ENCODE results near the gene ADH1C.
"Not testable (repeated sequence)": the region's sequence is repeated elsewhere in the genome, so short reads cannot be mapped to it uniquely, and the experiment has no call there.

ADH1C gene

DNA sequence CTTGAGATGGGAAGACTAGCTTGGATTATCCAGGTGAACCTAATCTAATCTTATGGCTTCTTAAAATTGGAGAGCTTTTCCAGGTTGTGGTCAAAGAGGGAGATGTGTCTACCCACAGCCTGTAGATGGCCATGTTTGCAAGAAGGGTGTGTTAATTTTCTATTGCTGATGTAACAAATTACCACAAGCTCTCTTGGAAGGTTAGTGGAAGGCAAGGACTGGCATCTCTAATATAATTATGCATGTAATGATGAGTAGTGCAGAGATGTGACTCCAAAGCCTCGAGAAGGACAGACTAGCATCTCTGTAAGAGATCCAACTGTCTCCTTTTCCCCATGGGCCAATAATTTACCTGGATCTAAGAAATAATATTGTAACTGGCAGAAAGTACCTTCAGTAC, 28.2 kb downstream of the ADH1C start:
- Histone ChIP-seq H3K4me3 (ENCODE audit: low read depth in 1 of 2, low read length in 2 of 2) (no peak overlapping the region), H3K4me1 (ENCODE audit: control insufficient read depth in 1 of 2, insufficient read depth in 2 of 2, low read length in 2 of 2) (peaks cover 0 to 15% of the 10 kb centered on the region in 2 donors), H3K27me3 (ENCODE audit: low read depth, low read length) (no peaks in the 10 kb centered on the region), H3K9me3 (ENCODE audit: control insufficient read depth in 1 of 2, low read length in 2 of 2) (peaks cover 0 to 6% of the 10 kb centered on the region in 2 donors), H3K36me3 (ENCODE audit: control insufficient read depth in 1 of 2, insufficient read depth in 2 of 2, low read length in 2 of 2) (no peaks in the 10 kb centered on the region), H3K27ac (ENCODE audit: low read length) (peak overlapping the region; percentile 76)

DNA sequence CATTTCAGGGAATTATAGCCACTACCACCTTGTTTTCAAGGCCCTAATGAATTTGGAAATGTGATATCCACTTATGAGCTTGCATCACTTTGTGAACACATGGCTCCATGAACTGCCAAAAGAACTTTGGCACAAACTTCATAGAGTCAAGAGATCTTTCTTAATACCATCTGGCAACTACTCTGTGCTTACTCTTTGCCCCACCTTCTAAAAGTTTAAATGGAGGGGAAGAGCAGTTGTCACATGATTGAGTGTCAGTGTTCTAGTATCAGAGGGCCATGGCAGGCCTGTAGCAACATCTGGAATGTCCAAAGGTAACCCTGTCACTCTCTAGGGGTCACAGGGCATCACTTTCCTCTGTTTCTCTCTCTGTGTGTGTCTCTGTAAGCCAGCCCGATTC, 28.8 kb downstream of the ADH1C start:
- H3K4me3 ChIP-seq (ENCODE audit: low read depth in 1 of 2, low read length in 2 of 2), result no peak overlapping the region
- peak overlapping the region; percentile 76 for H3K27ac ChIP-seq (ENCODE audit: low read length)
- H3K9me3 ChIP-seq (ENCODE audit: control insufficient read depth in 1 of 2, low read length in 2 of 2), result peaks cover 0 to 6% of the 10 kb centered on the region in 2 donors
- no peaks in the 10 kb centered on the region for H3K27me3 ChIP-seq (ENCODE audit: low read depth, low read length)
- H3K36me3 ChIP-seq (ENCODE audit: control insufficient read depth in 1 of 2, insufficient read depth in 2 of 2, low read length in 2 of 2), result no peaks in the 10 kb centered on the region
- H3K4me1 ChIP-seq (ENCODE audit: control insufficient read depth in 1 of 2, insufficient read depth in 2 of 2, low read length in 2 of 2), result peaks cover 0 to 15% of the 10 kb centered on the region in 2 donors

DNA sequence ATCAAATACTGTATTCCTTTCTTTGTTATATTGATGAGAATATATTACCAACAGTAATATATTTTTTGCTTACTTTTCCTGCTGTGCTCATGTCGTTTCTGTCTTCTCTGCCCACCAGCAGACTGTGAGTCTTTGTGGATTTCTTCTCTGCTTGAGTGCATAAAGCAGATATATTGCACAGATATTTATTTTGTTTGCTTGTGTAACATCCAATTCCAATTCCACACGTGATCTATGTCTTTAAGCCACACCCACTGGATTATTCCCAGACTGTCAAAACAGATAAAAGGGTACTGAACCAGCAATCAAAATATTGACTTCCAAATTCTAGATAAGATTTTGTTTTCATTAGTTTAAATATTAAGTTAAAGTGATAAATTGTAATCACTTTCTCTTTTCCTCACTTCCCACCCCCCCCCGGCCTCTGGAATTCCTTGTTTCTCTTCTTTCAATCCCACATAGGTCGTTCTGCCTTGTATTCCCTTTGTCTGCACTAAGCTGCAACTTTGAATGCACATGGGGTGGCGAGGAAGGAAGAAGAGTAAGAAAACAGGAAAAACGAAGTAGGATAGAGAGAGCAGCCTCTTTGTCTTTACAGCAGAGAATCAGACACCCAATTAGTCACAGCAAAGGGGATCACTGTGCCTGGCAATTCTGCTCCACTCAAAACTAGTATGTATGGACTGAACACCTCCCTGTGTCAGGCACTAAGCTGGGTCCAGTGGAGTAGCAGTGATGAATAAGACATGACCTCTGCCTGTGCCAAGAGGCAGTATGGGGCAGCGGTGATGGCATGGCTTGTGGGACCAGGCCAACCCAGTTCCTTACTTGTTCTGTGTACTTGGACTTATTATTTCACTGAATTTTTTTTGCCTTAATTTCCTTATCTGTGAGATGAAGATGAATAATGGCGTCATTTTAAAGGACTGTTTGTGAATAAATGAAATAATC, 31.0 kb downstream of the ADH1C start, which contains the start of gene ADH1B:
Gene ADH1B, minus strand, starts transcription at position 161 of the 951 bp plus-strand sequence. Its CDS starts 70 bp downstream, at position 91.
- Histone ChIP-seq H3K36me3 (ENCODE audit: control insufficient read depth in 1 of 2, insufficient read depth in 2 of 2, low read length in 2 of 2) (no peaks in the 10 kb centered on the region), H3K27ac (ENCODE audit: low read length) (peak within 1 kb of the TSS; percentile 42), H3K4me1 (ENCODE audit: control insufficient read depth in 1 of 2, insufficient read depth in 2 of 2, low read length in 2 of 2) (peaks cover 0 to 15% of the 10 kb centered on the region in 2 donors), H3K27me3 (ENCODE audit: low read depth, low read length) (no peaks in the 10 kb centered on the region), H3K4me3 (ENCODE audit: low read depth in 1 of 2, low read length in 2 of 2) (peak within 1 kb of the TSS; percentile 43 to 46), H3K9me3 (ENCODE audit: control insufficient read depth in 1 of 2, low read length in 2 of 2) (no peaks in the 10 kb centered on the region)

DNA sequence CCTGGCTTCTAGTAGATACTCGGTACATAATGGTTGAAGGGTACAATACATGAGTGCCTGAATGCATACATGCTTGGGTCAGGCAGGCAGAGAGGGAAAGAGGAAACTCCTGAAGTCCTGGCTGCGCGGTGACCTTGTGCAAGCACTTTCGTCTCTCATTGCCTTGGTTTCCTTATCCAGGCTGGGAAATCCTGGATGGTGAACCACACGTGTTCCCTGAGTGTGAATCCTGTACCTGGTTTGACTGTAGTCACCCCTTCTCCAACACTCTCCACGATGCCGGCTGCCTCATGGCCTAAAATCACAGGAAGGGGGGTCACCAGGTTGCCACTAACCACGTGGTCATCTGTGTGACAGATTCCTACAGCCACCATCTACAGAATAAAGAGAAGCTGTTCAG, 34.7 kb downstream of the ADH1C start:
- Histone ChIP-seq H3K27ac (ENCODE audit: low read length) (peak overlapping the region; percentile 45), H3K4me3 (ENCODE audit: low read depth in 1 of 2, low read length in 2 of 2) (peak overlapping the region in 1 of 2 donors; percentile 31)
- H3K9me3 ChIP-seq (ENCODE audit: control insufficient read depth in 1 of 2, low read length in 2 of 2); H3K27me3 ChIP-seq (ENCODE audit: low read depth, low read length); H3K36me3 ChIP-seq (ENCODE audit: control insufficient read depth in 1 of 2, insufficient read depth in 2 of 2, low read length in 2 of 2); H3K4me1 ChIP-seq (ENCODE audit: control insufficient read depth in 1 of 2, insufficient read depth in 2 of 2, low read length in 2 of 2): not testable (repeated sequence)

DNA sequence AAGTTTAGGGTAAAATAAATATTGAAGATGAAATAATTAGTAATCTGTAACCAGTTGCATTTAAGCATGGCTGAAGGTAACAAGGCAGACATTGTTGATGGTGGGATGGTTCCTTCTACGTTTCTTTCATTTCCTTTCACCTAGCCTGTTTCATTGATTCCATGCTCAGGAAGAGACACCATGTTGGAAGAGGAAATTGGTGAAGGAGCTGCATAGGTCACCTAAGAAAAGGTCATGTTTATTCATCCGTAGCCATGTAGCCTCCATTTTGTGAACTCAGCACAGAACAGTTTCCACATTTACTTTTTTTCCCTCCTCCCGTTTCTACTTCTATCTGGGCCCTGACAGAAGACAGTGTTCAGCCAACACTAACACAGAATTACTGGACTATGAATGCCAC, 35.2 kb downstream of the ADH1C start:
- Histone ChIP-seq H3K27me3 (ENCODE audit: low read depth, low read length) (no peaks in the 10 kb centered on the region), H3K4me1 (ENCODE audit: control insufficient read depth in 1 of 2, insufficient read depth in 2 of 2, low read length in 2 of 2) (no peaks in the 10 kb centered on the region), H3K36me3 (ENCODE audit: control insufficient read depth in 1 of 2, insufficient read depth in 2 of 2, low read length in 2 of 2) (no peaks in the 10 kb centered on the region), H3K9me3 (ENCODE audit: control insufficient read depth in 1 of 2, low read length in 2 of 2) (no peaks in the 10 kb centered on the region), H3K4me3 (ENCODE audit: low read depth in 1 of 2, low read length in 2 of 2) (peak overlapping the region in 1 of 2 donors; percentile 31), H3K27ac (ENCODE audit: low read length) (peak overlapping the region; percentile 45)

DNA sequence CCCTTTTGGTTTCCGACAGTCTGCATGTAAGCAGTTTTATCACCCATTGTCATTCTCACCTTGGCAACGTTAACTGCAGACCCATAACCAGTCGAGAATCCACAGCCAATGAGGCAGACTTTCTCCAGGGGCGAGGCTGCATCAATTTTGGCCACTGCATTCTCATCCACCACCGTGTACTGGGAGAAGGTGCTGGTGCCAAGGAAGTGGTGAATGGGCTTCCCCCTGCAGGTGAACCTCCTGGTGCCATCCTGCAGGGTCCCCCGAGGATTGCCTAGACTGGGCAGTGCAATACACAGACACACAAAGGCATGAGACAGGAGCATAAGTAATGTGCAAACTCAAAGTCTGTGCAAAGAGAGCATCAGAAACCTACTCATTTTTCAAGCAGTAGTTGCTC, 36.7 kb downstream of the ADH1C start:
- Histone ChIP-seq H3K27me3 (ENCODE audit: low read depth, low read length) (no peaks in the 10 kb centered on the region), H3K4me3 (ENCODE audit: low read depth in 1 of 2, low read length in 2 of 2) (no peak overlapping the region), H3K9me3 (ENCODE audit: control insufficient read depth in 1 of 2, low read length in 2 of 2) (no peaks in the 10 kb centered on the region), H3K36me3 (ENCODE audit: control insufficient read depth in 1 of 2, insufficient read depth in 2 of 2, low read length in 2 of 2) (no peaks in the 10 kb centered on the region), H3K27ac (ENCODE audit: low read length) (no peak overlapping the region), H3K4me1 (ENCODE audit: control insufficient read depth in 1 of 2, insufficient read depth in 2 of 2, low read length in 2 of 2) (no peaks in the 10 kb centered on the region)

DNA sequence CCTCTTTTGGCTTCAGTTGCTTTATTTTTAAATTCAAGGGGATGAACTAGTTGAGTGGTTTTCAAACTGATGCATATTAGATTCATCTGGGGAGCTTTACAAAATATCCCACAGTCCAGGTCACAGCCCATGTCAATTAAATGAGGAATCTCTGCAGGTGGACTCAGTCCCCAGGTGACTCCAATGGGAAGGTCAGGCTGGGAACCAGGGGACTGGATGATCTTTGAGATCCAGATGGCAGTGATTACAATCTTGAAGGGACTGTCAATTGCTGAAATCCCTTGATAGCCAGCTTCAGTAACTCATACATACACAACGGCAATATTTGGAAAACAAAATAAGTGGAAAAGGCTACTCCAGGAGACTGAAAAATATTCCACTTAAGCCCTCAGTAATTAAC, 38.3 kb downstream of the ADH1C start:
- H3K4me1 ChIP-seq (ENCODE audit: control insufficient read depth in 1 of 2, insufficient read depth in 2 of 2, low read length in 2 of 2), result no peaks in the 10 kb centered on the region
- no peaks in the 10 kb centered on the region for H3K36me3 ChIP-seq (ENCODE audit: control insufficient read depth in 1 of 2, insufficient read depth in 2 of 2, low read length in 2 of 2)
- H3K4me3 ChIP-seq (ENCODE audit: low read depth in 1 of 2, low read length in 2 of 2), result no peak overlapping the region
- H3K9me3 ChIP-seq (ENCODE audit: control insufficient read depth in 1 of 2, low read length in 2 of 2), result no peaks in the 10 kb centered on the region
- H3K27ac ChIP-seq (ENCODE audit: low read length), result no peak overlapping the region
- no peaks in the 10 kb centered on the region for H3K27me3 ChIP-seq (ENCODE audit: low read depth, low read length)

DNA sequence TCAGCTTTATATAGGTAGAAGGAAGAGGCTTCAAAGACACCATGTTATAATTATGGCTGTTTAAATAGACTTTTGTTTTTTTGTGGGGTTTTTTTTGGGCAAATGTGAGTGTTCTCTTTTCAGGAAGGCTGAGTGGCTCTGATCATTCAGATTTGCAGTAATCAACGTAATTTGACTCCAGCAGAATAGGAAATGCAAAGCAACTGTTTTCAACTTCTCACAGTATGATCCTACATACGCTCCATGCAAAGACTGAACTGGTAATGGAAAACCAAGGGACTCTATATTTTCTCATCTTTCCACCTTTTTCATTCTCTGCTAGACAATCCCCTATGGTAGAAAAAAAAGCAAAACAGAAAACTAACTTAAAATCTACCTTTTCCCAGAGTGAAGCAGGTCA, 42.2 kb downstream of the ADH1C start:
- Histone ChIP-seq H3K4me1 (ENCODE audit: control insufficient read depth in 1 of 2, insufficient read depth in 2 of 2, low read length in 2 of 2) (no peaks in the 10 kb centered on the region), H3K36me3 (ENCODE audit: control insufficient read depth in 1 of 2, insufficient read depth in 2 of 2, low read length in 2 of 2) (no peaks in the 10 kb centered on the region), H3K27me3 (ENCODE audit: low read depth, low read length) (no peaks in the 10 kb centered on the region), H3K9me3 (ENCODE audit: control insufficient read depth in 1 of 2, low read length in 2 of 2) (no peaks in the 10 kb centered on the region), H3K4me3 (ENCODE audit: low read depth in 1 of 2, low read length in 2 of 2) (no peak overlapping the region), H3K27ac (ENCODE audit: low read length) (no peak overlapping the region)

DNA sequence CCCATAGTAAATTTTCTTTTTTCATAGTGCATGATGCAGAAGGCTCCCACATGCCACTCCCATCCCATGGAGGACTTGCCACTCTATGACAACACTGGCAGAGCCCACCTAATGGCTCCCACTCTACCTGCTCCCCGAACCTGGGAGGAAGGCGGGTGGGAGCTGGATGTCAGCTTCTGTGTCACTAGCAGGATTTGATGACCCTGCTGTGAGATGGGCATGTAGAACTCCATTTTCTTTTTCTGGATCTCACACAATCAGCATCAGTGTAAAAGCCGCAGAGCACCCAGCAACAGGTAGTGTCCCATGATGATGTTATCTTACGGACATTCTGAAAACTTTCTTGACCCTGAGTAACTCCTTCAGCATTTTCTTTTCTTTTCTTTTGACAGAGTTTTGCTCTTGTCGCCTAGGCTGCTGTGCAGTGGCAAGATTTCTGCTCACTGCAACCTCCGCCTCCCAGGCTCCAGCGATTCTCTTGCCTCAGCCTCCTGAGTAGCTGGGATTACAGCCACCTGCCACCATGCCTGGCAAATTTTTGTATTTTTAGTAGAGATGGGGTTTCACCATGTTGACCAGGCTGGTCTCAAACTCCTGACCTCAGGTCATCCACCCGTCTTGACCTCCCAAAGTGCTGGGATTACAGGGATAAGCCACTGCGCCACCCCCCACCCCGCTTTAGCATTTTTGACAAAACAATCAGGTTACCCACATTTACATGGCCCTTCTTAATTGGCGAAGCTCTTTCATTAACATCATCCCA, 46.7 kb downstream of the ADH1C start:
- H3K4me3 ChIP-seq (ENCODE audit: low read depth in 1 of 2, low read length in 2 of 2), result no peak overlapping the region
- H3K27me3 ChIP-seq (ENCODE audit: low read depth, low read length), result no peaks in the 10 kb centered on the region
- H3K36me3 ChIP-seq (ENCODE audit: control insufficient read depth in 1 of 2, insufficient read depth in 2 of 2, low read length in 2 of 2), result no peaks in the 10 kb centered on the region
- H3K4me1 ChIP-seq (ENCODE audit: control insufficient read depth in 1 of 2, insufficient read depth in 2 of 2, low read length in 2 of 2), result no peaks in the 10 kb centered on the region
- H3K9me3 ChIP-seq (ENCODE audit: control insufficient read depth in 1 of 2, low read length in 2 of 2), result no peaks in the 10 kb centered on the region
- H3K27ac ChIP-seq (ENCODE audit: low read length), result no peak overlapping the region

DNA sequence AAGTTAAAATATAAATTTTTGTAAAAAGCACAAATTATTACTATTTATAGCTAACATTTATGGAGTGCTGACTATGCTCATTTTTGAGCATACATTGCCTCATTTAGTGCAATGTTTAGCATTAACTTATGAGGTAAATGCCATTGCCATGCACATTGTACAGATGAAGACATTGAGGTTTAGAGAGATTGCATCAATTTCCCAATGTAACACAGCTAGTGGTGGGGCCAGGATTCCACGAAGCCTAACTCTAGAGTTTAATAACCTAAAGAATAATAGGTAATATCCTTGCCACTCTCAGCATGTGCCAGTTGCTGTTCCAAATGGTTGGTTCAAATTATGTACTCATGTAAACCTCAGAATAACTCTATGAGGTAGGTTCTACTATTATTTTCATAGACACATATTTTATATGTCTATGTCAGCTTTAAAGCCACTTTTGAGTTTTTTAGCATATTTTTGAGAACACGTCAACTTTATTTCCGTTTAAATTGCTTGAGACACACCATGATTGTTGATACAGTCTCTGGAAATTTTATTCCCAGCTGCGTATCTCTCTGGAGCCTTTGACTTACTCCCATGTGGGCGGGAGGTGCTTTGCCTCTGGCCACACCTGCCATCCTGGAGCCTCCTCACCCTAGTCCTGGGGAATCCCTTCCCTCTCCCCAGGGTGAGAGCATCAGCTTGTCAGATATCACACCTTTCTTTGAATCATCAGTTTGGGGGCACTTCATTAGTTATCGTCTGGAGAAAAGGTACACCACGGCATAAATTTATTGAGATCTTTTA, 51.0 kb downstream of the ADH1C start:
- H3K4me1 ChIP-seq (ENCODE audit: control insufficient read depth in 1 of 2, insufficient read depth in 2 of 2, low read length in 2 of 2), result peaks cover 0 to 3% of the 10 kb centered on the region in 2 donors
- H3K27ac ChIP-seq (ENCODE audit: low read length), result peak overlapping the region; percentile 56
- no peaks in the 10 kb centered on the region for H3K27me3 ChIP-seq (ENCODE audit: low read depth, low read length)
- no peak overlapping the region for H3K4me3 ChIP-seq (ENCODE audit: low read depth in 1 of 2, low read length in 2 of 2)
- H3K9me3 ChIP-seq (ENCODE audit: control insufficient read depth in 1 of 2, low read length in 2 of 2), result no peaks in the 10 kb centered on the region
- no peaks in the 10 kb centered on the region for H3K36me3 ChIP-seq (ENCODE audit: control insufficient read depth in 1 of 2, insufficient read depth in 2 of 2, low read length in 2 of 2)

DNA sequence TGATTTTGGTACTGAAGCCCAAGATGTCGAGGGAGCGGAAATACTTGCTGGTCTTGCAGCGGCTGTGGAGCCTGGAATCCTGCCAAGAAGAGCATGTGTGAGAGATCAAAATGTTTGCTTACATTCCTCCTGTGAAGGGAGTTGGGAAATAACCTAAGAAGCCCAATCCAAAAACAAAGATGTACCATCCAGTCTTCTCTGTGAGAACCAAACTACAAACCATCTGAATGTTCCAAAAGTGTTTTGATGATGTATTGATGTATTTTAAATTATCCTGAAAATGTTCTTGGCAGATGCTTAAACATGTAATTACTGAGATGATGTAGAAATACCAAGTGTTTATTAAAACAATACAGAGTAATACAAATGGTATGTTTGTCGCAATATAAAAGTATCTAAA, 51.6 kb downstream of the ADH1C start:
- Histone ChIP-seq H3K4me3 (ENCODE audit: low read depth in 1 of 2, low read length in 2 of 2) (no peak overlapping the region), H3K27me3 (ENCODE audit: low read depth, low read length) (no peaks in the 10 kb centered on the region), H3K27ac (ENCODE audit: low read length) (no peak overlapping the region), H3K36me3 (ENCODE audit: control insufficient read depth in 1 of 2, insufficient read depth in 2 of 2, low read length in 2 of 2) (no peaks in the 10 kb centered on the region), H3K4me1 (ENCODE audit: control insufficient read depth in 1 of 2, insufficient read depth in 2 of 2, low read length in 2 of 2) (peaks cover 0 to 3% of the 10 kb centered on the region in 2 donors), H3K9me3 (ENCODE audit: control insufficient read depth in 1 of 2, low read length in 2 of 2) (no peaks in the 10 kb centered on the region)
